ENCODE results near the gene VPS33A. TPM values are rescaled to one million over a fixed set of nuclear protein-coding genes. Genes with fewer than 3 reads are reported as not detected.

Gene VPS33A
- total RNA-seq (2013; cell fraction: nucleolus; rRNA removed) = 17.0 and 18.6 TPM in 2 replicates
- 21.1 and 22.8 TPM in 2 replicates for total RNA-seq (2014; rRNA removed)
- total RNA-seq (2014; rRNA removed; fragmentation: Illumina TruSeq; extraction: Trizol) = 16.2 and 21.1 TPM in 2 replicates
- 22.1 and 22.4 TPM in 2 replicates for total RNA-seq (2021)
- 8.8 TPM for polyA plus RNA-seq (2011; ENCODE audit: low read depth)
- polyA plus RNA-seq (2011; rRNA removed) = 18.7 and 20.0 TPM in 2 replicates
- 12.3 and 15.6 TPM in 2 replicates for polyA plus RNA-seq (2011; cell fraction: cytosol; rRNA removed)
- 7.6 and 12.4 TPM in 2 replicates for polyA plus RNA-seq (2011; cell fraction: nucleus; rRNA removed)
- 11.7 and 13.8 TPM in 2 replicates for polyA plus RNA-seq (2012)
- 21.0 and 24.9 TPM in 2 replicates for polyA plus RNA-seq (2014; fragmentation: Illumina TruSeq; extraction: Trizol)
- 1 to 10 TPM; 7.7 to 8.7 TPM for polyA plus RNA-seq (2014; fragmentation: Nextera tagmentation; extraction: Ambion mirVana)
- polyA plus RNA-seq (2014; rRNA removed) = 19.4 and 20.4 TPM in 2 replicates
- polyA plus RNA-seq (2016; fragmentation: Nextera tagmentation; extraction: Ambion mirVana) = 10 to 100 TPM; 32.1 to 33.6 TPM
- 10.7 and 12.2 TPM in 2 replicates for polyA minus RNA-seq (2011; rRNA and poly(A)+ RNA removed)
- 4.4 and 7.4 TPM in 2 replicates for polyA minus RNA-seq (2011; cell fraction: cytosol; rRNA and poly(A)+ RNA removed)
- polyA minus RNA-seq (2011; cell fraction: nucleus; rRNA and poly(A)+ RNA removed) = 3.6 and 10.0 TPM in 2 replicates
- Bru-seq, nascent RNA = percentile 56 among the genes with signal in this experiment
- BruChase-seq, experiment 1, labeled RNA remaining after a 6-hour chase = percentile 86 among the genes with signal in this experiment
- BruChase-seq, experiment 2, labeled RNA remaining after a 2-hour chase = percentile 84 among the genes with signal in this experiment
- long read RNA-seq, experiment 1, full-length matches to known transcripts = 25 of 32 reads
- long read RNA-seq, experiment 1, partial matches to known transcripts = 3 of 32 reads
- long read RNA-seq, experiment 1, other reads (novel, unspliced or antisense) = 4 of 32 reads
- long read RNA-seq, experiment 2, full-length matches to known transcripts = 175 of 192 reads
- long read RNA-seq, experiment 2, partial matches to known transcripts = 9 of 192 reads
- long read RNA-seq, experiment 2, other reads (novel, unspliced or antisense) = 8 of 192 reads

DNA sequence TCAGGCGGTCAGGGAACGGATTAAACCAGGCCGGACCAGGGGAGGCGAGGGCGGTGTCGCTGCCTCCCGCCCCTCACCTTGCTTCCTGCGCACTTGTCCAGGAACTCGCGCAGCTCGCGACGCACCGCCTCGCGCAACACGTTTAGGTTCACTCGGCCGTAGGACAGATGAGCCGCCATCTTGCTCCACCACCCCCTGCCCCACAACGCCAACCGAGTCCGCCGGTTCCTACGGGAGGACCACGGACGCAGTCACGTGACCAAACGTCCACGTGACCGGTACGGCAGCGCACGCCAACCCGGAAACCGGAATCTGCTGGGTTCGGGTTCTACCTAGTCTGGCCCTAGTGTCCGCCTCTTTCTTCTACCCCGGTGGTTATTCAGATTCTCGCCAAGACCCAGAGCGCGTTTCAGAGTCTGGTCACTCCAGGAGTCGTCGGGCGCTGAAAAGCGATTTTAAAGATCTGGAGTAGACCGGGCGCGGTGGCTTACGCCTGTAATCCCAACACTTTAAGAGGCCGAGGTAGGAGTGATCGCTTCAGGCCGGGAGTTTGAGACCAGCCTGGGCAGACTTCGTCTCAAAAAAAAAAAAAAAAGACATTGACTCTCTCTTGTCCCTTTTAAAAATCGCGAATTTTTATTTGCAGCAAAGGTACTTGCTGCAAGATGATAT, at the start of gene VPS33A:
TSS of gene VPS33A (minus strand) at position 265 of the 672 bp plus-strand sequence. CDS start at position 179, 86 bp downstream.
- Histone ChIP-seq H4K20me1 (ENCODE audit: control insufficient read depth, insufficient read depth) (no peaks in the 10 kb centered on the region), H3K4me2 (ENCODE audit: control insufficient read depth, insufficient read depth) (peak within 1 kb of the TSS; percentile 66), H3K9ac (ENCODE audit: control insufficient read depth, insufficient read depth, low read length) (peak within 1 kb of the TSS; percentile 89), H3K36me3 (ENCODE audit: control insufficient read depth in 2 of 2, insufficient read depth in 2 of 2, low read length in 1 of 2) (peaks cover 0 to under 1% of the 10 kb centered on the region in 2 experiments; a peak in 2 of 4 replicates), H3K4me1 (ENCODE audit: control insufficient read depth, insufficient read depth, low read length) (0 out of 2 replicates have a peak, but pooled peaks cover 4% of the 10 kb centered on the region), H3K79me2 (ENCODE audit: control insufficient read depth, insufficient read depth, low read length) (peaks cover 10% of the 10 kb centered on the region), H3K27ac (ENCODE audit: control insufficient read depth, insufficient read depth) (peak within 1 kb of the TSS; percentile 84), H2AFZ (ENCODE audit: control insufficient read depth, low read depth, low read length) (peak within 1 kb of the TSS; percentile 99), H3K9me3 (replicated peaks; ENCODE audit: control insufficient read depth, insufficient read depth, low read length) (no peaks in the 10 kb centered on the region), H3K4me3 (peak within 1 kb of the TSS; percentile 74), H3K27me3 (replicated peaks in 1 of 2; ENCODE audit: control insufficient read depth in 2 of 2, insufficient read depth in 2 of 2, low read length in 1 of 2) (no peaks in the 10 kb centered on the region)
- ChIA-PET CTCF (interaction anchor here (0.6 to 2.0 kb wide), 13 partner anchors 22 to 228 kb away, joined by 3 to 9 read pairs (median 4); partner anchors contain the start of gene DIABLO), SMC1A (ENCODE audit: uncharacterized antibody, unreplicated experiment) (interaction anchor here (0.8 to 1.5 kb wide), 6 partner anchors 21 to 144 kb away, joined by 3 to 7 read pairs (median 4); partner anchors contain the start of gene DIABLO), RAD21 (ENCODE audit: unreplicated experiment) (interaction anchor here (0.5 to 1.7 kb wide), 9 partner anchors 22 to 460 kb away, joined by 3 to 10 read pairs (median 4); partner anchors contain the start of gene DIABLO), POLR2A (interaction anchor here (0.5 to 1.7 kb wide), 9 partner anchors 9 to 1123 kb away, joined by 3 to 5 read pairs (median 3); no protein-coding TSS in a partner anchor)
- DNase-seq (ENCODE audit: low read depth, low spot score) (peak; percentile 91), FAIRE-seq (peak; percentile 88), ATAC-seq (peak; percentile 97)
- no TSS peak for BruUV-seq (replicated peaks)
- WGBS (ENCODE audit: insufficient coverage, insufficient replicate concordance, low lambda C conversion rate, missing lambda C conversion rate) = under 1% methylated on average over 54 of the region's 56 CpGs
- in situ Hi-C loops (cut with MboI) (no loop called here), intact Hi-C loops (cut with micrococcal nuclease; ENCODE audit: unreplicated experiment) (loop anchor here (1.0 kb wide), 1 partner anchor 40 kb away; the partner anchor contains the start of gene DIABLO)
- TF ChIP-seq KLF5 (IDR thresholded peaks at IDR 0.05; ENCODE audit: partially characterized antibody) (no peak), ETV6 (conservative IDR thresholded peaks at IDR 0.05 in 1 of 2, IDR thresholded peaks at IDR 0.05 in 1 of 2; ENCODE audit: borderline replicate concordance in 1 of 2, low read depth in 1 of 2) (no peak), STAT1 (conservative IDR thresholded peaks at IDR 0.05) (0 out of 2 replicates have a peak, but pooled peaks have one; percentile 88), RAD51 (IDR thresholded peaks at IDR 0.05) (peak; percentile 100), PML (IDR thresholded peaks at IDR 0.05; ENCODE audit: low read length) (peak; percentile 77; the same call in 1 of the 2 replicates), FOXM1 (IDR thresholded peaks at IDR 0.05; ENCODE audit: low read depth, low read length) (no peak), ZBED1 (IDR thresholded peaks at IDR 0.05; ENCODE audit: borderline replicate concordance) (no peak), IRF4 (IDR thresholded peaks at IDR 0.05; ENCODE audit: low read depth, low read length) (peak; percentile 78; the same call in 1 of the 2 replicates)
- TF ChIP-seq, protein P1, sequence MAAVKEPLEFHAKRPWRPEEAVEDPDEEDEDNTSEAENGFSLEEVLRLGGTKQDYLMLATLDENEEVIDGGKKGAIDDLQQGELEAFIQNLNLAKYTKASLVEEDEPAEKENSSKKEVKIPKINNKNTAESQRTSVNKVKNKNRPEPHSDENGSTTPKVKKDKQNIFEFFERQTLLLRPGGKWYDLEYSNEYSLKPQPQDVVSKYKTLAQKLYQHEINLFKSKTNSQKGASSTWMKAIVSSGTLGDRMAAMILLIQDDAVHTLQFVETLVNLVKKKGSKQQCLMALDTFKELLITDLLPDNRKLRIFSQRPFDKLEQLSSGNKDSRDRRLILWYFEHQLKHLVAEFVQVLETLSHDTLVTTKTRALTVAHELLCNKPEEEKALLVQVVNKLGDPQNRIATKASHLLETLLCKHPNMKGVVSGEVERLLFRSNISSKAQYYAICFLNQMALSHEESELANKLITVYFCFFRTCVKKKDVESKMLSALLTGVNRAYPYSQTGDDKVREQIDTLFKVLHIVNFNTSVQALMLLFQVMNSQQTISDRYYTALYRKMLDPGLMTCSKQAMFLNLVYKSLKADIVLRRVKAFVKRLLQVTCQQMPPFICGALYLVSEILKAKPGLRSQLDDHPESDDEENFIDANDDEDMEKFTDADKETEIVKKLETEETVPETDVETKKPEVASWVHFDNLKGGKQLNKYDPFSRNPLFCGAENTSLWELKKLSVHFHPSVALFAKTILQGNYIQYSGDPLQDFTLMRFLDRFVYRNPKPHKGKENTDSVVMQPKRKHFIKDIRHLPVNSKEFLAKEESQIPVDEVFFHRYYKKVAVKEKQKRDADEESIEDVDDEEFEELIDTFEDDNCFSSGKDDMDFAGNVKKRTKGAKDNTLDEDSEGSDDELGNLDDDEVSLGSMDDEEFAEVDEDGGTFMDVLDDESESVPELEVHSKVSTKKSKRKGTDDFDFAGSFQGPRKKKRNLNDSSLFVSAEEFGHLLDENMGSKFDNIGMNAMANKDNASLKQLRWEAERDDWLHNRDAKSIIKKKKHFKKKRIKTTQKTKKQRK (IDR thresholded peaks at IDR 0.05; ENCODE audit: low read depth, low read length) = peak; percentile 36; the same call in 1 of the 2 replicates
- TF ChIP-seq, protein P2, sequence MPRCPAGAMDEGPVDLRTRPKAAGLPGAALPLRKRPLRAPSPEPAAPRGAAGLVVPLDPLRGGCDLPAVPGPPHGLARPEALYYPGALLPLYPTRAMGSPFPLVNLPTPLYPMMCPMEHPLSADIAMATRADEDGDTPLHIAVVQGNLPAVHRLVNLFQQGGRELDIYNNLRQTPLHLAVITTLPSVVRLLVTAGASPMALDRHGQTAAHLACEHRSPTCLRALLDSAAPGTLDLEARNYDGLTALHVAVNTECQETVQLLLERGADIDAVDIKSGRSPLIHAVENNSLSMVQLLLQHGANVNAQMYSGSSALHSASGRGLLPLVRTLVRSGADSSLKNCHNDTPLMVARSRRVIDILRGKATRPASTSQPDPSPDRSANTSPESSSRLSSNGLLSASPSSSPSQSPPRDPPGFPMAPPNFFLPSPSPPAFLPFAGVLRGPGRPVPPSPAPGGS (IDR thresholded peaks at IDR 0.05; ENCODE audit: borderline replicate concordance, insufficient read depth, low read depth, low read length, poor library complexity, severe bottlenecking) = peak; percentile 72
